Measurements from ENCODE around the gene ITGA4. TPM values are rescaled to one million over a fixed set of nuclear protein-coding genes. Genes with fewer than 3 reads are reported as not detected.

ITGA4 gene
- total RNA-seq, 6 experiments from 2014 or later = 21.0 to 33.5 (median 30.4) TPM

DNA sequence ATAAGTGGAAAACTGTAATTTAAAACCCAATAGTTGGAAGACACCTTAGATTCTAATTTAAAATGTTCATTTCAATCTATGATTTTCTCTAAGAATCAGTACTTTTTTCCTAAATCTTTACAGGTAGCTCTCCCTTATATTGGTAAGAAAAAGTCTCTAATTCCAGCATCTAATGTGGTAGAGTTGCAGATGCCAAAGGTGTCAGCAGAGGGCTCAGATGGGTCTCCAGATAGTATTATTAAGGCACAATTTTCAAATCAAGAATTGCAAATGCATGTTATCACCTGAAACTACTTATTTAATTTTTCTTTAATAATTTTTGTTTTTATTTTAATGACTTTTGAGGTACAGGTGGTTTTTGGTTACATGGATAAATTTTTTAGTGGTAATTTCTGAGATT is 25.5 kb upstream of the ITGA4 start:
- TF ChIP-seq, protein P1, sequence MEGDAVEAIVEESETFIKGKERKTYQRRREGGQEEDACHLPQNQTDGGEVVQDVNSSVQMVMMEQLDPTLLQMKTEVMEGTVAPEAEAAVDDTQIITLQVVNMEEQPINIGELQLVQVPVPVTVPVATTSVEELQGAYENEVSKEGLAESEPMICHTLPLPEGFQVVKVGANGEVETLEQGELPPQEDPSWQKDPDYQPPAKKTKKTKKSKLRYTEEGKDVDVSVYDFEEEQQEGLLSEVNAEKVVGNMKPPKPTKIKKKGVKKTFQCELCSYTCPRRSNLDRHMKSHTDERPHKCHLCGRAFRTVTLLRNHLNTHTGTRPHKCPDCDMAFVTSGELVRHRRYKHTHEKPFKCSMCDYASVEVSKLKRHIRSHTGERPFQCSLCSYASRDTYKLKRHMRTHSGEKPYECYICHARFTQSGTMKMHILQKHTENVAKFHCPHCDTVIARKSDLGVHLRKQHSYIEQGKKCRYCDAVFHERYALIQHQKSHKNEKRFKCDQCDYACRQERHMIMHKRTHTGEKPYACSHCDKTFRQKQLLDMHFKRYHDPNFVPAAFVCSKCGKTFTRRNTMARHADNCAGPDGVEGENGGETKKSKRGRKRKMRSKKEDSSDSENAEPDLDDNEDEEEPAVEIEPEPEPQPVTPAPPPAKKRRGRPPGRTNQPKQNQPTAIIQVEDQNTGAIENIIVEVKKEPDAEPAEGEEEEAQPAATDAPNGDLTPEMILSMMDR (IDR thresholded peaks at IDR 0.05) = no peak
- H3K36me3 Mint-ChIP-seq (ENCODE audit: low read depth) = no peaks in the 10 kb centered on the region
- H3K4me3 Mint-ChIP-seq = no peak overlapping the region
- H3K4me1 Mint-ChIP-seq (ENCODE audit: low read depth) = no peaks in the 10 kb centered on the region
- no peaks in the 10 kb centered on the region for H3K9me3 Mint-ChIP-seq
- no peak overlapping the region for H3K27ac Mint-ChIP-seq
- no peaks in the 10 kb centered on the region; the same call in 1 of the 2 replicates for H3K27me3 Mint-ChIP-seq (ENCODE audit: insufficient read depth)
- DNase-seq = no peak

- H3K9me3 Mint-ChIP-seq = no peaks in the 10 kb centered on the region
- H3K36me3 Mint-ChIP-seq (ENCODE audit: low read depth) = no peaks in the 10 kb centered on the region
- H3K4me1 Mint-ChIP-seq (ENCODE audit: low read depth) = no peaks in the 10 kb centered on the region
- peaks cover 4% of the 10 kb centered on the region; the same call in 1 of the 2 replicates for H3K27me3 Mint-ChIP-seq (ENCODE audit: insufficient read depth)
- no peak for DNase-seq
- TF ChIP-seq, protein P1 (IDR thresholded peaks at IDR 0.05) = peak; percentile 37; the same call in 1 of the 2 replicates
- no peak overlapping the region for H3K27ac Mint-ChIP-seq
- no peak overlapping the region for H3K4me3 Mint-ChIP-seq
These were observed 18.9 kb upstream of the ITGA4 start for GRCh38 chr2:181438261-181438660.

DNA sequence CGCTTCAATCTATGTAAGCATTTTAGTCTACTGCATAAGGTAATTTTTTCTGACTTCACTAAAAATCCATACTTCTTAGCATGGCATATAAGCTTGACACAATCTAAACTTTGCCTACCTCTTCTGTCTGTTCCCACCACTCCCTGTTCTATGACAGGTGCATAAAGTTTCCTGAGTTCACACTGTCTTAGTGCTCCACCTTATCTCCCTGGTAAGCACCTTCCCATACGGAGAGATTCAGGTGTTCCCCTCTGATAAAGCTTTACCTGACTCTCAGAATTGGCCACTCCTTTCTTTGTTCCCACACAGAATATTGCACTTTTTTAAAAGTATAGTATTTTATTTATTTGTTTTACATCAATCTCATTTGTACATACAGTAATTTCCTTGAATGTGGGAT is 16.8 kb upstream of the ITGA4 start:
- Mint-ChIP-seq H3K9me3 (no peaks in the 10 kb centered on the region), H3K27me3 (ENCODE audit: insufficient read depth) (peaks cover 5% of the 10 kb centered on the region; the same call in 1 of the 2 replicates), H3K4me3 (no peak overlapping the region), H3K36me3 (ENCODE audit: low read depth) (no peaks in the 10 kb centered on the region), H3K27ac (no peak overlapping the region), H3K4me1 (ENCODE audit: low read depth) (no peaks in the 10 kb centered on the region)
- TF ChIP-seq, protein P1 (IDR thresholded peaks at IDR 0.05) = no peak
- no peak for DNase-seq

GRCh38 chr2:181440919-181441318 is 16.3 kb upstream of the ITGA4 start:
- Mint-ChIP-seq H3K36me3 (ENCODE audit: low read depth) (no peaks in the 10 kb centered on the region), H3K9me3 (no peaks in the 10 kb centered on the region), H3K27me3 (ENCODE audit: insufficient read depth) (peaks cover 5% of the 10 kb centered on the region; the same call in 1 of the 2 replicates), H3K4me3 (no peak overlapping the region), H3K27ac (no peak overlapping the region), H3K4me1 (ENCODE audit: low read depth) (no peaks in the 10 kb centered on the region)
- TF ChIP-seq, protein P1 (IDR thresholded peaks at IDR 0.05) = no peak
- no peak for DNase-seq

GRCh38 chr2:181441670-181442069 is 15.5 kb upstream of the ITGA4 start:
- Mint-ChIP-seq H3K4me3 (no peak overlapping the region), H3K9me3 (no peaks in the 10 kb centered on the region), H3K36me3 (ENCODE audit: low read depth) (no peaks in the 10 kb centered on the region), H3K27ac (no peak overlapping the region), H3K4me1 (ENCODE audit: low read depth) (no peaks in the 10 kb centered on the region), H3K27me3 (ENCODE audit: insufficient read depth) (peaks cover 5% of the 10 kb centered on the region)
- DNase-seq = no peak
- TF ChIP-seq, protein P1 (IDR thresholded peaks at IDR 0.05) = no peak

GRCh38 chr2:181444654-181445053 is 12.5 kb upstream of the ITGA4 start:
- Mint-ChIP-seq H3K4me1 (ENCODE audit: low read depth) (no peaks in the 10 kb centered on the region), H3K9me3 (no peaks in the 10 kb centered on the region), H3K36me3 (ENCODE audit: low read depth) (no peaks in the 10 kb centered on the region), H3K27ac (no peak overlapping the region), H3K27me3 (ENCODE audit: insufficient read depth) (peaks cover 6% of the 10 kb centered on the region), H3K4me3 (no peak overlapping the region)
- DNase-seq = no peak
- TF ChIP-seq, protein P1 (IDR thresholded peaks at IDR 0.05) = no peak

Measured in HFFc6 (cell line).